PC-3 (cell line): ENCODE measurements around the gene CEP85L.

Experiments
- EZH2 ChIP-seq: fragments of 300-600 bp; sonication (generic); IDR thresholded peaks from one replicate; pipeline ENCODE4 v1.6.1; 2017; ENCODE audit warnings: antibody characterized with exemption, mild to moderate bottlenecking, low read length; ENCODE audit not compliant: unreplicated experiment
- EZH2phosphoT487 ChIP-seq: fragments of 300-600 bp; sonication (generic); IDR thresholded peaks from 2 replicates; pipeline ENCODE4 v1.6.1; 2018; ENCODE audit warnings: mild to moderate bottlenecking, antibody characterized with exemption, low read length, borderline replicate concordance
- TF ChIP-seq, protein P1 (sequence below): fragments of 300-600 bp; sonication (generic); conservative IDR thresholded peaks from 2 replicates; pipeline ENCODE4 v1.5.1; 2017; ENCODE audit warnings: antibody characterized with exemption, low read depth, mild to moderate bottlenecking, low read length

- TF ChIP-seq, protein P1, sequence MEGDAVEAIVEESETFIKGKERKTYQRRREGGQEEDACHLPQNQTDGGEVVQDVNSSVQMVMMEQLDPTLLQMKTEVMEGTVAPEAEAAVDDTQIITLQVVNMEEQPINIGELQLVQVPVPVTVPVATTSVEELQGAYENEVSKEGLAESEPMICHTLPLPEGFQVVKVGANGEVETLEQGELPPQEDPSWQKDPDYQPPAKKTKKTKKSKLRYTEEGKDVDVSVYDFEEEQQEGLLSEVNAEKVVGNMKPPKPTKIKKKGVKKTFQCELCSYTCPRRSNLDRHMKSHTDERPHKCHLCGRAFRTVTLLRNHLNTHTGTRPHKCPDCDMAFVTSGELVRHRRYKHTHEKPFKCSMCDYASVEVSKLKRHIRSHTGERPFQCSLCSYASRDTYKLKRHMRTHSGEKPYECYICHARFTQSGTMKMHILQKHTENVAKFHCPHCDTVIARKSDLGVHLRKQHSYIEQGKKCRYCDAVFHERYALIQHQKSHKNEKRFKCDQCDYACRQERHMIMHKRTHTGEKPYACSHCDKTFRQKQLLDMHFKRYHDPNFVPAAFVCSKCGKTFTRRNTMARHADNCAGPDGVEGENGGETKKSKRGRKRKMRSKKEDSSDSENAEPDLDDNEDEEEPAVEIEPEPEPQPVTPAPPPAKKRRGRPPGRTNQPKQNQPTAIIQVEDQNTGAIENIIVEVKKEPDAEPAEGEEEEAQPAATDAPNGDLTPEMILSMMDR: no peak
- TF ChIP-seq EZH2 (no peak), EZH2phosphoT487 (no peak)
These were observed 105.1 kb downstream of the CEP85L start for GRCh38 chr6:118546164-118546879.
